ENCODE measurements around the gene MRPL23.

DNA sequence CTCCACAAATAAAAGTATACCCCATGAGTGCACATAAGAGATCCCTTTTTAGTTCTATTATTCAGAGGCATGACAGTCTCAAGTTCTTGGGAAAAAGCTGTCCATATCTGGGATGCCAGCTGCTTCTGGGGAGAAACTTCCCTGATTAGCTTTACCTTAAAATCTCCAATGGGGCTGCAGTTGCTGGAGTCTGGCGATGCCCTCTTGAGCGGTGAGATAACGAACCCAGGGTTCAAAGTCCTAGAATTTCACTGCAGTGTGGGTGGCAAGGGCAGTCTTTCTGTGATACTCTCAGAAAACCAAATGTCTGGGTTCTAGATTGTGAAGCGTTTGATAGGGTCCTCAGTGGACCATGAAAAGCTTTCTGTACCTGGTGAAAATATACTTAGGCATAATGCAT lies 48.0 kb upstream of the MRPL23 start:
- TF ChIP-seq, protein P1, sequence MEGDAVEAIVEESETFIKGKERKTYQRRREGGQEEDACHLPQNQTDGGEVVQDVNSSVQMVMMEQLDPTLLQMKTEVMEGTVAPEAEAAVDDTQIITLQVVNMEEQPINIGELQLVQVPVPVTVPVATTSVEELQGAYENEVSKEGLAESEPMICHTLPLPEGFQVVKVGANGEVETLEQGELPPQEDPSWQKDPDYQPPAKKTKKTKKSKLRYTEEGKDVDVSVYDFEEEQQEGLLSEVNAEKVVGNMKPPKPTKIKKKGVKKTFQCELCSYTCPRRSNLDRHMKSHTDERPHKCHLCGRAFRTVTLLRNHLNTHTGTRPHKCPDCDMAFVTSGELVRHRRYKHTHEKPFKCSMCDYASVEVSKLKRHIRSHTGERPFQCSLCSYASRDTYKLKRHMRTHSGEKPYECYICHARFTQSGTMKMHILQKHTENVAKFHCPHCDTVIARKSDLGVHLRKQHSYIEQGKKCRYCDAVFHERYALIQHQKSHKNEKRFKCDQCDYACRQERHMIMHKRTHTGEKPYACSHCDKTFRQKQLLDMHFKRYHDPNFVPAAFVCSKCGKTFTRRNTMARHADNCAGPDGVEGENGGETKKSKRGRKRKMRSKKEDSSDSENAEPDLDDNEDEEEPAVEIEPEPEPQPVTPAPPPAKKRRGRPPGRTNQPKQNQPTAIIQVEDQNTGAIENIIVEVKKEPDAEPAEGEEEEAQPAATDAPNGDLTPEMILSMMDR (conservative IDR thresholded peaks at IDR 0.05 in 1 of 2, IDR thresholded peaks at IDR 0.05 in 1 of 2; ENCODE audit: low read depth in 1 of 2, low read length in 2 of 2) = no peak
- no peak for TF ChIP-seq EZH2 (IDR thresholded peaks at IDR 0.05; ENCODE audit: low read length, missing control alignments)
